Activated T-cell treated with anti-CD3 and anti-CD28 coated beads, Interleukin-2, amount 50 U/mL, for 72 hours (primary cell): Measurements from ENCODE around the gene DOCK1. TPM values are rescaled to one million over a fixed set of nuclear protein-coding genes. Genes with fewer than 3 reads are reported as not detected.
"Not testable (repeated sequence)": the region's sequence is repeated elsewhere in the genome, so short reads cannot be mapped to it uniquely, and the experiment has no call there.

Experiments used
- ATAC-seq, 2 donors: fragments of 150-1000 bp; cut with Tn5 transposase; replicated peaks in 1 of 2; 2 replicates each; pipeline ENCODE4 v1.10.0; 2021; ENCODE audit warnings: moderate library complexity in 2 of 2, mild to moderate bottlenecking in 1 of 2
- DNase-seq, 2 donors: peaks; one replicate each; pipeline ENCODE4 v3.0.0; 2021 to 2022; ENCODE audit warnings: mixed read lengths in 1 of 2
- H3K27ac Mint-ChIP-seq: one replicate; pipeline ENCODE4 v1.8.0; 2022; ENCODE audit warnings: mild to moderate bottlenecking, moderate library complexity, mixed read lengths
- H3K27me3 Mint-ChIP-seq: one replicate; pipeline ENCODE4 v1.8.0; 2022; ENCODE audit warnings: low read depth, mixed read lengths
- H3K36me3 Mint-ChIP-seq, 2 donors: one replicate each; pipeline ENCODE4 v1.8.0; 2022; ENCODE audit warnings: mixed read lengths in 2 of 2, mild to moderate bottlenecking in 1 of 2; ENCODE audit not compliant: insufficient read depth in 2 of 2
- H3K4me1 Mint-ChIP-seq: one replicate; pipeline ENCODE4 v1.8.0; 2022; ENCODE audit warnings: low read depth, mixed read lengths
- H3K4me3 Mint-ChIP-seq, 2 donors: one replicate each; pipeline ENCODE4 v1.8.0; 2022; ENCODE audit warnings: mild to moderate bottlenecking in 2 of 2, mixed read lengths in 2 of 2, moderate library complexity in 2 of 2
- H3K9me3 Mint-ChIP-seq, 2 donors: one replicate each; pipeline ENCODE4 v1.8.0; 2022; ENCODE audit warnings: mixed read lengths in 2 of 2
- total RNA-seq, 2 donors: library from RNA; stranded (reverse); gene quantifications; one replicate each; pipeline ENCODE4 v1.2.3, GENCODE V29; 2022

The DOCK1 gene
- total RNA-seq, result under 1 TPM; 0.35 to 0.53 TPM

DNA sequence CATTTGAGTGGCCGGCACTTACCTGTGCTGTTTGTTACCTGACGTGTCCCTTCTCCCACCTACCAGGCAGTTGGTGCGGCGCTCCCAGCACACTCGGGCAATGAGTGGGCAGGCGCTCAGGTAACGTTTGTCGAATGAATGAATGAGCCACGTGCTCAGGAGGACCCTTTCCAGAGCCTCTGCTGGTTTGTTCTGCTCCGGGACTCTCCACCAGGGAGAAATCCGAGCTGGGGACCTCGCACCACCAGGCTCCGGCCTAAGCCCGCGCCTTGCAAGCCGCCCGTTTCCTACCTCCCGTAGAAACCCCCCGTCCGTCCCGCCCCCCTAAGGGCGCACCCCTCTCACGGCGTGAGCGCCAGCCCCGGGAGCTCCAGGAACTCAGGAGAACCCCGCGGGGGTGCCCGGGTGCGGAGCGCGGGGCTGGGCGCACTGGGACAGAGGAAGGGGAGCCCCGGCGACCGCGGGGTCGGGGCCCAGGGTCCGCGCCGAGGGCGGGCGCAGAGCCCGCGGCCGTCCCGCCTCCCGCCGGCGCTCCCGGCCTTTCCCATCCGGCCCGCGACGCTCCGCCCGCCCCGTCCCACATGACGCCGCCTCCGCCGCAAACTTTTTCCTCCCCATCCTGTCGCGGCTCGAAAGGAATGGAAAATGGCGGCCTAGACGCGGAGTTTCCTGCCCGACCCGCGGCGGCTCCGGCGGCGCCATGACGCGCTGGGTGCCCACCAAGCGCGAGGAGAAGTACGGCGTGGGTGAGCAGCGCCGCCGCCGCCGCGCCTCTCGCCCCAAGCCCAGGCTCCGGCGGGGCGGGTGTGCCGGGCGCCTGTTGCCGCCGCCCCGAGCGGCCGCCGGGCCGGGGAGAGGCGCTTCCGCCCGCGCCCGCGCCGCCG, at the start of gene DOCK1:
TSS of gene DOCK1 (plus strand) at position 611 of the 884 bp plus-strand sequence. CDS start at position 701, 90 bp downstream.
- Mint-ChIP-seq H3K9me3 (no peaks in the 10 kb centered on the region), H3K4me1 (no peaks in the 10 kb centered on the region), H3K4me3 (peak within 1 kb of the TSS; percentile 60 to 81), H3K36me3 (no peaks in the 10 kb centered on the region), H3K27me3 (peaks cover 29% of the 10 kb centered on the region), H3K27ac (no peak within 1 kb of the TSS)
- DNase-seq (peak; percentile 3 to 8), ATAC-seq (peak; percentile 39)

DNA sequence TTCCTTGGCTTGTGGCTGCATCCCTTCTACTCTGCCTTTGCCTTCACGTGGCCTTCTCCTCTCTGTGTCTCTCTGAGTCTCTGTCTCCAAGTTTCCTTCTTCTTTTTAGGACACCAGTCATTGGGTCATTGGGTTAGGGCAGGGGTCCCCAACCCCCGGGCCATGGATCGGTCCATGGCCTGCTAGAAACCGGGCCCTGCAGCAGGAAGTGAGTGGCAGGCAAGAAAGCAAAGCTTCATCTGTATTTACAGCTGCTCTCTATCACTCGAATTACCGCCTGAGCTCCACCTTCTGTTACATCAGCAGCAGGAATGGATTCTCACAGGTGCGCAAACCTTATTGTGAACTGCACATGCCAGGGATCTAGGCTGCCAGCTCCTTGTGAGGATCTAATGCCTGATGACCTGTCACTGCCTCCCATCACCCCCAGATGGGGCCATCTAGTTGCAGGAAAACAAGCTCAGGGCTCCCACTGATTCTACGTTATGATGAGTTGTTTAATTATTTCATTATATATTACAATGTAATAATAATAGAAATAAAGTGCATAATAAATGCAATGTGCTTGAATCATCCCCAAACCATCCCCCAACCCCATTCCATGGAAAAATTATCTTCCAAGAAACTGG, 47.9 kb upstream of the DOCK1 start:
- H3K4me3 Mint-ChIP-seq, result no peak overlapping the region
- peaks cover 0 to 7% of the 10 kb centered on the region in 2 donors for H3K36me3 Mint-ChIP-seq
- no peak overlapping the region for H3K27ac Mint-ChIP-seq
- H3K27me3 Mint-ChIP-seq, result peaks cover 4% of the 10 kb centered on the region
- DNase-seq, result no peak
- no peaks in the 10 kb centered on the region for H3K4me1 Mint-ChIP-seq
- no peak for ATAC-seq
- H3K9me3 Mint-ChIP-seq, result peaks cover 2 to 8% of the 10 kb centered on the region in 2 donors

DNA sequence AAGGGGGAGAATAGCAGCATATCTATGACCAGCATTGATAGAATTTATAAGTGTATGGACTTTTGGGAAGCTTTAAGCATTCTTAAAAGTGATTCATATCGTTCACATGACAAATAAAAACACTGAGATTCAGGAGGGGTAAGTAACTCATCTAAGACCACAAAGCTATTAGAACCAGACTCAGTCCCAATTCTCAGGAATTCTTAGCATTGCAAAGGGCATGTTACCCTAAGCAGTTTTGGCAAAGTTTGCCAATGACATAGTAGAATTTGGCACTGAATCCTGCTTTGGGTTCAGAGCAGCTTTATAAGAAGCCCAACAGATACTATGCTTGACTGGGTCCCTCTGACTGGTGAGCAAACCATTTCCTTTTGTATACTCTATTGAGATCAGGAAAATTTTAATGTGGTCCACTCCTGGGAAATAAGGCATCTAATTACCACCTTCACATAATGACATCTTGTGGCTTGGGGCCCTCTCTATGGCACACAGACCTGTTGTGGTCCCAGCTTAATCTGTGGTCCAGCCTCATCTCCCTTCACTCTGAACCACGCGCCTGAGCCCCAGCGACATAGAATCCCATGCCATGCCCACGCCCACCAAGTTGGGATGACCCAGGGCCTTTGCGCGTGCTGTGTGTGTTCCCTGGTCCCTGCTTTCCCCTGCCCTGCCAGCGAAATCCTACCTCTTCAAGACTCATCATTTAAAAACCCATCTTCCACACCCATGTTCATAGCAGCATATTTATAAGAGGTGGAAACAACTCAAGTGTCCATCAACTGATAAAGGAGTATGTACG, 37.5 kb upstream of the DOCK1 start:
- H3K4me3 Mint-ChIP-seq, result no peak overlapping the region
- no peak for ATAC-seq
- peaks cover 1% of the 10 kb centered on the region in 2 donors for H3K36me3 Mint-ChIP-seq
- peaks cover 0 to 4% of the 10 kb centered on the region in 2 donors for H3K9me3 Mint-ChIP-seq
- H3K27ac Mint-ChIP-seq, result no peak overlapping the region
- H3K4me1 Mint-ChIP-seq, result no peaks in the 10 kb centered on the region
- no peak for DNase-seq
- H3K27me3 Mint-ChIP-seq, result no peaks in the 10 kb centered on the region

GRCh38 chr10:126868371-126868770, 36.9 kb upstream of the DOCK1 start:
- no peaks in the 10 kb centered on the region for H3K36me3 Mint-ChIP-seq
- no peak overlapping the region for H3K27ac Mint-ChIP-seq
- H3K9me3 Mint-ChIP-seq, result peaks cover 0 to 3% of the 10 kb centered on the region in 2 donors
- no peak overlapping the region for H3K4me3 Mint-ChIP-seq
- no peak for DNase-seq
- no peak for ATAC-seq
- H3K4me1 Mint-ChIP-seq, result no peaks in the 10 kb centered on the region
- no peaks in the 10 kb centered on the region for H3K27me3 Mint-ChIP-seq

GRCh38 chr10:126872135-126872534, 33.1 kb upstream of the DOCK1 start:
- no peak for ATAC-seq
- no peaks in the 10 kb centered on the region for H3K4me1 Mint-ChIP-seq
- no peaks in the 10 kb centered on the region for H3K27me3 Mint-ChIP-seq

DNA sequence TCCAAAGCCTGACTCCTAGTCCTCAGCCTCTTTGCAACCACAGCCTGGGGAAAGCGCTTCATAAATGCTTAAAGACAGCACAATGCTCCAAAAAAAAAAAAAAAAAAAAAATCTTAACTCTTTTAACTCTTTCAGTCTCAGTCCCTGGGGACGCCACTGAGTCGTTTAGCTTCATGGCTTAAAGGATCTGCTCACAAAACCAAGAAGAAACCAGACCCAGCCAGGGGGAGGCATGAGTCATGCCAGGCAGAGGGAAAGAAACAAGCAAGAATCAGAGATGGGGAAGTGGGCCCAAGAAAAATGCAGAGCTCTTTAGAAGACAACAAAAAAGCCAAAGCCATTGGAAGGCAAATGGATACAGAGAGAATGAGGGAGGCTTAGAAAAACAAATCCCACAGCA, 32.5 kb upstream of the DOCK1 start:
- Mint-ChIP-seq H3K36me3 (no peaks in the 10 kb centered on the region), H3K27ac (no peak overlapping the region), H3K4me1 (no peaks in the 10 kb centered on the region), H3K9me3 (peaks cover 0 to 3% of the 10 kb centered on the region in 2 donors), H3K4me3 (no peak overlapping the region), H3K27me3 (no peaks in the 10 kb centered on the region)
- ATAC-seq, result no peak
- no peak for DNase-seq

More at GRCh38 chr10:126872135-126872534, 33.1 kb upstream of the DOCK1 start:
- Mint-ChIP-seq H3K36me3 (no peaks in the 10 kb centered on the region), H3K9me3 (peaks cover 0 to 3% of the 10 kb centered on the region in 2 donors), H3K4me3 (no peak overlapping the region), H3K27ac (no peak overlapping the region)
- no peak for DNase-seq

GRCh38 chr10:126876456-126876855, 28.8 kb upstream of the DOCK1 start:
- DNase-seq, result no peak
- Mint-ChIP-seq H3K9me3 (peaks cover 0 to 8% of the 10 kb centered on the region in 2 donors), H3K36me3 (peaks cover 0 to 3% of the 10 kb centered on the region in 2 donors), H3K27ac (no peak overlapping the region), H3K4me3 (no peak overlapping the region), H3K4me1 (no peaks in the 10 kb centered on the region), H3K27me3 (no peaks in the 10 kb centered on the region)
- ATAC-seq, result no peak

DNA sequence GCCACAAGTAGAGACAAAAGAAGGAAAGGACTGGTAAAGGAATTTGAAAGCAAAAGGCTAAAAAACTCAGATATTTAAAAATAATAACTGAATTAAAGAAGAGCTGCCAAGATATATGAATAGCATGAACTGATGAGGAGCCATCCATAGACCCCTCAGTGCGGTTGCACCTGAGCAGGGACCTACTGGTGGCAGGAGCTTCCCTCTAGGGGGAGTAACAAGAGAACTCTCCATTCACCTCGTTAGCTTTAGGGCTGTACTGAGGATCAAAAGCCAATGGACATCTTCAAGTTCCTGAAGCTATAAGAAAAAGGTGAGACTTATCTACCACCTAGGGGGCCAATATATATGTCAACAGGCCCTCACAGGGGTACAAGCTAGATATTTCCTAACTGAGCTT, 27.8 kb upstream of the DOCK1 start:
- no peaks in the 10 kb centered on the region for H3K4me1 Mint-ChIP-seq
- H3K36me3 Mint-ChIP-seq, result peaks cover 0 to 6% of the 10 kb centered on the region in 2 donors
- DNase-seq, result no peak
- H3K4me3 Mint-ChIP-seq, result no peak overlapping the region
- no peak for ATAC-seq
- no peak overlapping the region for H3K27ac Mint-ChIP-seq
- H3K27me3 Mint-ChIP-seq, result no peaks in the 10 kb centered on the region
- peaks cover 2 to 9% of the 10 kb centered on the region in 2 donors for H3K9me3 Mint-ChIP-seq

GRCh38 chr10:126878594-126878993, 26.6 kb upstream of the DOCK1 start:
- DNase-seq, result no peak
- Mint-ChIP-seq H3K9me3 (peaks cover 2 to 9% of the 10 kb centered on the region in 2 donors), H3K4me1 (no peaks in the 10 kb centered on the region), H3K27ac (no peak overlapping the region), H3K4me3 (no peak overlapping the region), H3K36me3 (peaks cover 0 to 6% of the 10 kb centered on the region in 2 donors), H3K27me3 (no peaks in the 10 kb centered on the region)
- no peak for ATAC-seq

- no peak for DNase-seq
- no peak overlapping the region for H3K4me3 Mint-ChIP-seq
- no peaks in the 10 kb centered on the region for H3K4me1 Mint-ChIP-seq
- H3K36me3 Mint-ChIP-seq, result peaks cover 0 to 6% of the 10 kb centered on the region in 2 donors
- H3K27me3 Mint-ChIP-seq, result no peaks in the 10 kb centered on the region
- H3K27ac Mint-ChIP-seq, result no peak overlapping the region
- H3K9me3 Mint-ChIP-seq, result peaks cover 2 to 9% of the 10 kb centered on the region in 2 donors
- no peak for ATAC-seq
Measured at GRCh38 chr10:126880926-126881325, 24.3 kb upstream of the DOCK1 start.

DNA sequence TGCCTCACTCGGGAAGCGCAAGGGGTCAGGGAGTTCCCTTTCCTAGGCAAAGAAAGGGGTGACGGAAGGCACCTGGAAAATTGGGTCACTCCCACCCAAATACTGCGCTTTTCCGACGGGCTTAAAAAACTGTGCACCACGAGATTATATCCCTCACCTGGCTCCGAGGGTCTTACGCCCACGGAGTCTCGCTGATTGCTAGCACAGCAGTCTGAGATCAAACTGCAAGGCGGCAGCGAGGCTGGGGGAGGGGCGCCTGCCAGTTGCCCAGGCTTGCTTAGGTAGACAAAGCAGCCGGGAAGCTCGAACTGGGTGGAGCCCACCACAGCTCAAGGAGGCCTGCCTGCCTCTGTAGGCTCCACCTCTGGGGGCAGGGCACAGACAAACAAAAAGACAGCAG, 23.2 kb upstream of the DOCK1 start:
- not testable (repeated sequence) for H3K27me3 Mint-ChIP-seq, H3K4me3 Mint-ChIP-seq, H3K9me3 Mint-ChIP-seq, H3K27ac Mint-ChIP-seq, ATAC-seq, H3K4me1 Mint-ChIP-seq, H3K36me3 Mint-ChIP-seq, DNase-seq

GRCh38 chr10:126888436-126888835, 16.8 kb upstream of the DOCK1 start:
- not testable (repeated sequence) for H3K4me1 Mint-ChIP-seq, DNase-seq, H3K4me3 Mint-ChIP-seq, H3K9me3 Mint-ChIP-seq, H3K36me3 Mint-ChIP-seq, H3K27me3 Mint-ChIP-seq, H3K27ac Mint-ChIP-seq, ATAC-seq

DNA sequence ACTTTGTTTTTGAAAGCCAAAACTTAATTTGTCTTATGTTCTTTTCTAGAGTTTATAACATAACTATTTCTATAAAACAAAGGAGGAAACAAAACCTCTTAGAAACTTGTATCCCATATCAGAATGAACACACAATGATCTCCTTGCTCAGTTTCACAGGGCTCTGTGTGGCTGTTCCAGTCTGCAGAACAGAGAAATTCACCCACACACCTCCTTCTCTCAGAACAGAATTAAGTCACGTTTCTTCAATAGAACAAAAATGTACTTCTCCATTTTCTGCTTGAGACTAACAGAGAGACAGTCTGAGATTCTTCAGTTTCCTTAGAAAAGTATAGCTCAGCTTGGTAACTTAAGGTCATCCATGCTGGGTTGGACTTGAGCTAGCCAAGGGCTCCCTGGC, 15.8 kb upstream of the DOCK1 start:
- DNase-seq (no peak), ATAC-seq (no peak)
- no peak overlapping the region for H3K27ac Mint-ChIP-seq
- H3K27me3 Mint-ChIP-seq, result no peaks in the 10 kb centered on the region
- no peaks in the 10 kb centered on the region for H3K4me1 Mint-ChIP-seq
- H3K4me3 Mint-ChIP-seq, result no peak overlapping the region
- peaks cover 1 to 2% of the 10 kb centered on the region in 2 donors for H3K36me3 Mint-ChIP-seq
- H3K9me3 Mint-ChIP-seq, result peaks cover 5% of the 10 kb centered on the region in 2 donors
